Small intestine (tissue), 7 donors: ENCODE measurements around the gene SEC61A1. TPM values are rescaled to one million over a fixed set of nuclear protein-coding genes. Genes with fewer than 3 reads are reported as not detected.

Experiments
- DNase-seq, 2 donors: peaks; one replicate each; pipeline versions ENCODE4 v3.0.0 to v3.0.0-alpha.2; 2013
- FAIRE-seq: peaks from 2 replicates; lab custom pipeline; 2012; peaks lifted over from hg19 to GRCh38; lab: Jason Lieb, UNC
- H3K27ac ChIP-seq, 3 donors: one replicate each; pipeline ENCODE4 v1.5.1; 2013; ENCODE audit warnings: low read length in 2 of 3, mild to moderate bottlenecking in 2 of 3, control low read depth in 1 of 3, inconsistent platforms in 1 of 3, low read depth in 1 of 3, moderate library complexity in 1 of 3
- H3K27me3 ChIP-seq, 3 donors: one replicate each; pipeline ENCODE4 v1.6.1; 2013; ENCODE audit warnings: low read length in 3 of 3, inconsistent platforms in 1 of 3; ENCODE audit not compliant: control insufficient read depth in 3 of 3, insufficient read depth in 3 of 3
- H3K36me3 ChIP-seq, 3 donors: one replicate each; pipeline ENCODE4 v1.6.1; 2013; ENCODE audit warnings: low read length in 3 of 3, inconsistent platforms in 1 of 3, low read depth in 1 of 3, mild to moderate bottlenecking in 1 of 3, moderate library complexity in 1 of 3; ENCODE audit not compliant: control insufficient read depth in 3 of 3, insufficient read depth in 2 of 3
- H3K4me1 ChIP-seq, 3 donors: one replicate each; pipeline ENCODE4 v1.6.1; 2013; ENCODE audit warnings: low read length in 2 of 3, inconsistent platforms in 1 of 3, low read depth in 1 of 3, mild to moderate bottlenecking in 1 of 3, moderate library complexity in 1 of 3; ENCODE audit not compliant: control insufficient read depth in 3 of 3, insufficient read depth in 2 of 3
- H3K4me3 ChIP-seq, 3 donors: one replicate each; pipeline ENCODE4 v1.5.1; 2013; ENCODE audit warnings: low read length in 3 of 3, control low read depth in 1 of 3, inconsistent platforms in 1 of 3, low read depth in 1 of 3, mild to moderate bottlenecking in 1 of 3, moderate library complexity in 1 of 3
- H3K9me3 ChIP-seq, 2 donors: one replicate each; pipeline ENCODE4 v1.6.1; 2013; ENCODE audit warnings: low read depth in 1 of 2, low read length in 1 of 2; ENCODE audit not compliant: control insufficient read depth in 2 of 2, insufficient read depth in 1 of 2
- whole genome bisulfite sequencing, 3 donors: extraction: QIAGEN DNeasy Blood & Tissue Kit; methylation state at CpG; one replicate each; pipeline ENCODE4 v1.1.7; 2013; 5-methylcytosine and 5-hydroxymethylcytosine counted together
- polyA plus RNA-seq, 4 donors: library from polyadenylated mRNA; stranded (reverse) in 3 of 4; unstranded in 1 of 4; fragments of 200-250 nt in 3 of 4; fragments of 120-200 nt in 1 of 4; gene quantifications; one replicate each; pipeline versions ENCODE4 v1.2.1 to v1.2.3, GENCODE V29; 2013
- donor health status: healthy with polysubstance abuse.
- donor health status: control.
- donor health status: control.
- donor health status: Bipolar disorder and iron deficiency.
- donor health status: healthy.

SEC61A1 gene
- polyA plus RNA-seq, 4 donors, result 52.1 to 203 (median 120) TPM

- 8 to 78% (median 52%) methylated on average over 4 of the region's 4 CpGs for WGBS, 3 donors
- Histone ChIP-seq H3K27me3 (no peaks in the 10 kb centered on the region), H3K4me1 (peaks cover 0 to 4% (median 0%) of the 10 kb centered on the region in 3 donors), H3K36me3 (peaks cover 0 to 74% (median 0%) of the 10 kb centered on the region in 3 donors), H3K27ac (no peak overlapping the region), H3K4me3 (no peak overlapping the region), H3K9me3 (no peaks in the 10 kb centered on the region)
- peak in 1 of 2 donors; percentile 9 for DNase-seq
- FAIRE-seq, result no peak
These were observed 29.6 kb downstream of the SEC61A1 start for GRCh38 chr3:128081846-128082245.

DNA sequence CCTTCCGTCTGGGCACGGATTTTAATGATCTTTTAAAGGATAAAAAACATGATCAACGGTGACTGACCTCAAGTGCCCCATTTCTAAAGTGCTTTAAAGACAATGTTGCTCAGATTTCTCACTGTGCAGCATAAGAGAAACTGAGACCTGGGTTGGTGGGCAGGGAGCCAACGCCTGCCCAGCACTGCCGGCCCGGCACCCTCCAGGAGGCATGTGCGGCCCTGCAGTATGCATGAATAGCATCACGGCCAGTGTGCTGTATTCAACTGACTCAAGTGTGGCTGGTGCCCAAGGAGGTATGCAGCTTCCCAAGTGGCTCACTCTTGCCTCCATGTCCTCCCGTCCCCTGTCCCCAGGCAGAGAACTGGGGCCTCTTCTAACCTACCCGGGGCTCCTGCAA, 30.3 kb downstream of the SEC61A1 start:
- no peak overlapping the region for H3K27ac ChIP-seq

GRCh38 chr3:128083396-128083795, 31.2 kb downstream of the SEC61A1 start:
- Histone ChIP-seq H3K27me3 (no peaks in the 10 kb centered on the region), H3K4me3 (no peak overlapping the region), H3K36me3 (peaks cover 0 to 83% (median 0%) of the 10 kb centered on the region in 3 donors), H3K27ac (peak overlapping the region in 1 of 3 donors; percentile 29), H3K4me1 (no peaks in the 10 kb centered on the region), H3K9me3 (no peaks in the 10 kb centered on the region)
- FAIRE-seq (no peak), DNase-seq (no peak)
- 76 to 89% (median 88%) methylated on average over 10 of the region's 10 CpGs for WGBS, 3 donors

More for the DNA sequence above, 30.3 kb downstream of the SEC61A1 start:
- Histone ChIP-seq H3K9me3 (no peaks in the 10 kb centered on the region), H3K27me3 (no peaks in the 10 kb centered on the region), H3K4me3 (no peak overlapping the region), H3K36me3 (peaks cover 0 to 81% (median 0%) of the 10 kb centered on the region in 3 donors), H3K4me1 (no peaks in the 10 kb centered on the region)
- FAIRE-seq, result no peak
- 83 to 93% (median 90%) methylated on average over 10 of the region's 10 CpGs for WGBS, 3 donors
- DNase-seq, result no peak

GRCh38 chr3:128083980-128084674, 31.9 kb downstream of the SEC61A1 start:
- FAIRE-seq (no peak), DNase-seq (peak in 1 of 2 donors; percentile 14)
- Histone ChIP-seq H3K9me3 (no peaks in the 10 kb centered on the region), H3K4me3 (no peak overlapping the region), H3K4me1 (no peaks in the 10 kb centered on the region), H3K27me3 (no peaks in the 10 kb centered on the region), H3K36me3 (peaks cover 0 to 79% (median 0%) of the 10 kb centered on the region in 3 donors), H3K27ac (peak overlapping the region in 1 of 3 donors; percentile 68)
- 59 to 62% (median 60%) methylated on average over 9 of the region's 9 CpGs for WGBS, 3 donors

- Histone ChIP-seq H3K36me3 (peaks cover 0 to 75% (median 0%) of the 10 kb centered on the region in 3 donors), H3K4me1 (no peaks in the 10 kb centered on the region), H3K27ac (peak overlapping the region in 1 of 3 donors; percentile 68), H3K4me3 (no peak overlapping the region), H3K27me3 (no peaks in the 10 kb centered on the region), H3K9me3 (no peaks in the 10 kb centered on the region)
- DNase-seq (no peak), FAIRE-seq (no peak)
- WGBS, 3 donors, result 60 to 72% (median 68%) methylated on average over 6 of the region's 6 CpGs
These were observed 32.4 kb downstream of the SEC61A1 start for GRCh38 chr3:128084675-128085021.

- H3K36me3 ChIP-seq, result peaks cover 0 to 49% (median 2%) of the 10 kb centered on the region in 3 donors
- H3K4me3 ChIP-seq, result no peak overlapping the region
- H3K4me1 ChIP-seq, result no peaks in the 10 kb centered on the region
- H3K9me3 ChIP-seq, result no peaks in the 10 kb centered on the region
- DNase-seq (no peak), FAIRE-seq (no peak)
- WGBS, 3 donors, result 98 to 100% (median 100%) methylated on average over 1 of the region's 1 CpG
- no peaks in the 10 kb centered on the region for H3K27me3 ChIP-seq
- no peak overlapping the region for H3K27ac ChIP-seq
These were observed 36.9 kb downstream of the SEC61A1 start for GRCh38 chr3:128089135-128089534.

DNA sequence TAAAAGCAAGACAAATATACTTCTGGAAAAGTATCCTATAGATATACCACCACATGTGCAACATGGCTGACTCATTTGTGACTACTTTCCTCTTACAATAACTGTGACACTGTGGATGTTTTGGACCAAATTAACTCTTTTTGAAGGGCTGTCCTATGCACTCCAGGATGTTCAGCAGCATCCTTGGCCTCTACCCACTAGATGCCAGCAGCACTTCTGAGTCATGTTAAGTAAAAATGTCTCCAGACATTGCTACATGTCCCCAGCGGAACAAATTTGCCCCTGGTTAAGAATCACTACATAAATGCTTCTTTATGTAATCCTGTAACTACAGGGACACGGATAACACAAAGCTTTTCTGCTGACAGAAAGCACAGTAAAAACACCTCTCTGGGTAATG, 39.3 kb downstream of the SEC61A1 start:
- Histone ChIP-seq H3K4me1 (no peaks in the 10 kb centered on the region), H3K36me3 (peaks cover 2 to 45% (median 4%) of the 10 kb centered on the region in 3 donors), H3K27ac (no peak overlapping the region), H3K4me3 (no peak overlapping the region), H3K9me3 (no peaks in the 10 kb centered on the region), H3K27me3 (no peaks in the 10 kb centered on the region)
- DNase-seq, result no peak
- 94 to 97% (median 96%) methylated on average over 2 of the region's 2 CpGs for WGBS, 3 donors
- no peak for FAIRE-seq

DNA sequence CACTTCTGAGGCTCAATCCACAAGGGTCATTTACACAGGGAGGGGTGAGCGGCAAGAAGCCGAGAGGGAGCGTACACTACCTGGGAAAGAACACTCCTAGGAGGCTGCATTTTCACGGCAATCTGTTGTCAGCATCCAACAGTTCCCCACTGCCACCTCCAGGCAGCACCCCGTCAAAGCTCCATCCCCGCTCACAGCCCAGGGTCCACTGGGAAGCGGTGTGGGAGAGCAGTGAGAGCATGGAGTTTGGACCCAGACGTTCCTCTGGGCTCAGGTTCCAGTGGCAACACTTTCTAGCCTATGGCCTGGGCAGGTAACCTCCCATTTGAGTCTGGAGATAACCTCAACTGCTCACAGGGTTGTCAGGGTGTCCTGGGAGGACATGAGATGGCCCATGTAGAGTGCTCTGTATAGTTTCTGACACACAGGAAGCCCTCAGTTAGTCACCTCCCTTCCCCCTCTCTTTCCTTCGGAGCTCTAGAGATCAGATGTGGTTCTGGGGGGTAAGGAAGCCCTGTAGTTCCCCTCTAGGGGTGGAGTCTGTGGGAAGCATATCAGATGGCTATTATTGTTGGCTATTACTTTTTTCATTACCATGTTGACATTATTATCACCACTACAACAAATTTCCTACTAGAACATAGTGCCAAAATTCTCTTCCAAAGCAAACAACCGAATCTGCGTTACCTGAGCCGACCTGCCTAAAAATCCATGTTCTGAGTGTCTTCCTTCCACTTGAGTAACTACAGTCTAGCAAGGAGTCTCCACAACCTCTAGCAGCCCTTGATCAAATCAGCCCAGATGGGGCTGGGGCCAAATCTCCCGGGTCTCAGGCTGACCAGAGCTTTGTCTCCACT, 42.3 kb downstream of the SEC61A1 start:
- Histone ChIP-seq H3K9me3 (no peaks in the 10 kb centered on the region), H3K27me3 (no peaks in the 10 kb centered on the region), H3K36me3 (peaks cover 4 to 51% (median 8%) of the 10 kb centered on the region in 3 donors), H3K4me3 (no peak overlapping the region), H3K27ac (no peak overlapping the region), H3K4me1 (peaks cover 0 to 17% (median 0%) of the 10 kb centered on the region in 3 donors)
- WGBS, 3 donors, result 78 to 82% (median 80%) methylated on average over 13 of the region's 13 CpGs
- DNase-seq, result no peak
- no peak for FAIRE-seq
